ENCODE measurements around the gene PRICKLE4.

DNA sequence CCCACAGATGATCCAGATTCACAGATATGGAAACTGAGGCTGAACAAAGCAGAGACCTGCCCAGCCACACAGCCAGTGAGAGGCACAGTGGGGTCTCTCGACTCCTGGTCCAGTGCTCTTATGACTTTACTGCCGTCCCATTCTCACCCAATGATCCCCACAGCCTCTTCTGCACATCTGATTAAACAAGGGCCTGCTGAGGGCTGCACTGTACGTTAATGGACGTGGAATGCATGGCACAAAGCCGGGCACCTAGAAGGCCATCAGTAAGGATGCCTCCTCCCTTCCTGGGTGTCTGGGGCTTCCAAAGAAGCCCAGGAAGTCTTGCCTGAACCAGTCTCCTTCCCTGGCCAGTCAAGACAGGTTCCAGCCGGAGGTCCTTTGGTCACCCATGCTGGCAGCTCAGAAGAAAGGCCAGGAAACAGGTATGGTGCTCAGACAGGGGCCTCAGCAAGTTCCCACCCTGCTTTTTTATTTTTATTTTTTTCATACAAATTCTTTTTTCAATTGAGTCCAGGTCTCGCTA, 49.0 kb upstream of the PRICKLE4 start:
- TF ChIP-seq CTCF (conservative IDR thresholded peaks at IDR 0.05; ENCODE audit: low read depth in 2 of 2) (no peak), NANOG (IDR thresholded peaks at IDR 0.05; ENCODE audit: borderline replicate concordance) (no peak), STAT1 (IDR thresholded peaks at IDR 0.05; ENCODE audit: unreplicated experiment) (no peak), JUNB (IDR thresholded peaks at IDR 0.05; ENCODE audit: unreplicated experiment) (no peak)

Measured in GM23338 (cell line).